B cell (primary cell): Measurements from ENCODE around the gene ZACN. TPM values are rescaled to one million over a fixed set of nuclear protein-coding genes. Genes with fewer than 3 reads are reported as not detected.

ENCODE experiments used
- ATAC-seq: fragments of 200-7000 bp; cut with Tn5 transposase; one replicate; pipeline ENCODE4 v1.10.0; 2021; ENCODE audit warnings: low read depth, mild to moderate bottlenecking, moderate number of reproducible peaks, moderate library complexity
- CTCF ChIA-PET: fragments of 350-600 bp; sonication (Branson Sonifier 250); formaldehyde crosslinking; loops from one replicate; lab custom pipeline; 2021; ENCODE audit warnings: antibody characterized with exemption, inconsistent platforms; lab: Charles Lee
- POLR2A ChIA-PET: fragments of 350-600 bp; sonication (Branson Sonifier 250); formaldehyde crosslinking; loops from one replicate; lab custom pipeline; 2021; ENCODE audit warnings: antibody characterized with exemption; lab: Charles Lee
- DNase-seq: peaks from one replicate; pipeline ENCODE4 v3.0.0; 2013
- H2AFZ ChIP-seq: 2 replicates; pipeline ENCODE4 v1.6.1; 2012; ENCODE audit warnings: mild to moderate bottlenecking, low read depth, low read length; ENCODE audit not compliant: insufficient read depth, poor library complexity, severe bottlenecking
- H3K27ac ChIP-seq, 2 donors: 1 replicate in 1 of 2; 2 replicates in 1 of 2; pipeline ENCODE4 v1.5.1; 2012 to 2013; ENCODE audit warnings: low read length in 2 of 2, mild to moderate bottlenecking in 2 of 2, moderate library complexity in 1 of 2
- H3K27me3 ChIP-seq, 4 experiments: fragments of 200-600 bp in 1 of 4; sonication (generic) in 1 of 4; replicated peaks in 1 of 4; 1 replicate in 2 of 4; 2 replicates in 2 of 4; pipeline versions ENCODE4 v1.6.1 to v1.7.0; 2013 to 2016; ENCODE audit warnings: low read length in 3 of 4, mild to moderate bottlenecking in 2 of 4, mixed read lengths in 1 of 4, moderate library complexity in 1 of 4; ENCODE audit not compliant: insufficient read depth in 4 of 4, control insufficient read depth in 3 of 4; ENCODE audit errors: control extremely low read depth in 1 of 4
- H3K36me3 ChIP-seq, 2 experiments: replicated peaks in 1 of 2; 1 replicate in 1 of 2; 2 replicates in 1 of 2; pipeline versions ENCODE4 v1.6.1 to v1.7.1; 2013; ENCODE audit warnings: low read length in 1 of 2; ENCODE audit not compliant: insufficient read depth in 2 of 2, control insufficient read depth in 1 of 2; ENCODE audit errors: control extremely low read depth in 1 of 2, extremely low read depth in 1 of 2
- H3K4me1 ChIP-seq, 2 donors: fragments of 200-600 bp in 1 of 2; sonication (generic) in 1 of 2; 1 replicate in 1 of 2; 2 replicates in 1 of 2; pipeline versions ENCODE4 v1.5.1 to v1.6.1; 2013 to 2017; ENCODE audit warnings: low read length in 2 of 2; ENCODE audit not compliant: control insufficient read depth in 2 of 2, insufficient read depth in 2 of 2
- H3K4me2 ChIP-seq: replicated peaks from 2 replicates; pipeline ENCODE3; 2012; ENCODE audit warnings: mild to moderate bottlenecking, low read depth, low read length; ENCODE audit not compliant: poor library complexity, severe bottlenecking
- H3K4me3 ChIP-seq, 5 experiments: fragments of 200-600 bp in 1 of 5; sonication (generic) in 1 of 5; 1 replicate in 3 of 5; 2 replicates in 2 of 5; pipeline versions ENCODE4 v1.5.1 to v1.7.0; 2011 to 2016; ENCODE audit warnings: low read length in 4 of 5, mild to moderate bottlenecking in 4 of 5, low read depth in 2 of 5, control low read depth in 1 of 5, moderate library complexity in 1 of 5; ENCODE audit not compliant: insufficient read depth in 1 of 5; ENCODE audit errors: control extremely low read depth in 1 of 5, extremely low read depth in 1 of 5
- H3K79me2 ChIP-seq: fragments of 200-600 bp; sonication (generic); one replicate; pipeline ENCODE4 v1.6.0; 2016; ENCODE audit warnings: low read length; ENCODE audit not compliant: control insufficient read depth, insufficient read depth
- H3K9ac ChIP-seq: fragments of 200-600 bp; sonication (generic); 2 replicates; pipeline ENCODE4 v1.6.1; 2017; ENCODE audit warnings: mild to moderate bottlenecking, low read length, moderate library complexity
- H3K9me3 ChIP-seq, 3 donors: one replicate each; pipeline versions ENCODE4 v1.6.1 to v1.7.1; 2013; ENCODE audit warnings: low read length in 2 of 3; ENCODE audit not compliant: control insufficient read depth in 2 of 3, insufficient read depth in 1 of 3; ENCODE audit errors: control extremely low read depth in 1 of 3
- H4K20me1 ChIP-seq: 2 replicates; pipeline ENCODE4 v1.6.0; 2012; ENCODE audit warnings: mild to moderate bottlenecking, low read length; ENCODE audit not compliant: insufficient read depth, control insufficient read depth, poor library complexity, severe bottlenecking
- H3K27ac Mint-ChIP-seq: one replicate; pipeline ENCODE4 v1.8.0; 2021; ENCODE audit warnings: mixed read lengths
- H3K27me3 Mint-ChIP-seq: one replicate; pipeline ENCODE4 v1.8.0; 2021; ENCODE audit warnings: mixed read lengths
- H3K4me1 Mint-ChIP-seq: one replicate; pipeline ENCODE4 v1.8.0; 2021; ENCODE audit warnings: mixed read lengths
- H3K4me3 Mint-ChIP-seq: one replicate; pipeline ENCODE4 v1.8.0; 2021; ENCODE audit warnings: mixed read lengths
- H3K9me3 Mint-ChIP-seq: one replicate; pipeline ENCODE4 v1.8.0; 2022; ENCODE audit warnings: mixed read lengths; ENCODE audit not compliant: insufficient read depth
- EZH2 ChIP-seq: IDR thresholded peaks from 2 replicates; pipeline ENCODE4 v1.6.1; 2012; ENCODE audit warnings: borderline replicate concordance, low read depth, mild to moderate bottlenecking, moderate library complexity, low read length; ENCODE audit not compliant: insufficient read depth, poor library complexity, severe bottlenecking
- WGBS: methylation state at CpG from one replicate; pipeline ENCODE4 v1.1.5; 2013; ENCODE audit warnings: missing lambda C conversion rate; ENCODE audit not compliant: insufficient coverage; 5-methylcytosine and 5-hydroxymethylcytosine counted together
- intact Hi-C: fragments of 100-400 bp; cut with micrococcal nuclease; formaldehyde crosslinking; loops from one replicate; pipeline ENCODE4 v1.10.0; 2022
- polyA minus RNA-seq: library from RNA; depleted of rRNA, polyadenylated mRNA; stranded (reverse); fragments of >200 nt; gene quantifications from 2 replicates; pipeline ENCODE4 v1.2.3, GENCODE V29; 2012
- polyA plus RNA-seq: library from polyadenylated mRNA; depleted of rRNA; stranded (reverse); fragments of >200 nt; gene quantifications from 2 replicates; pipeline ENCODE4 v1.2.3, GENCODE V29; 2012
- total RNA-seq, 2 donors: library from RNA; stranded (reverse); fragments of 120-200 nt in 1 of 2; gene quantifications; 1 replicate in 1 of 2; 2 replicates in 1 of 2; pipeline versions ENCODE4 v1.2.3 to v1.2.4, GENCODE V29; 2013 to 2022
- TF ChIP-seq, protein P1 (sequence below): fragments of 200-600 bp; IDR thresholded peaks from one replicate; pipeline ENCODE4 v1.8.0; 2022; ENCODE audit warnings: antibody characterized with exemption, mild to moderate bottlenecking

The ZACN gene
- total RNA-seq (0.37 and 0.53 TPM in 2 replicates), polyA plus RNA-seq (0.35 and 0.45 TPM in 2 replicates), polyA minus RNA-seq (0.21 TPM in 1 of 2 replicates, not detected in the other)
- 0.09 TPM for total RNA-seq (2013)

DNA sequence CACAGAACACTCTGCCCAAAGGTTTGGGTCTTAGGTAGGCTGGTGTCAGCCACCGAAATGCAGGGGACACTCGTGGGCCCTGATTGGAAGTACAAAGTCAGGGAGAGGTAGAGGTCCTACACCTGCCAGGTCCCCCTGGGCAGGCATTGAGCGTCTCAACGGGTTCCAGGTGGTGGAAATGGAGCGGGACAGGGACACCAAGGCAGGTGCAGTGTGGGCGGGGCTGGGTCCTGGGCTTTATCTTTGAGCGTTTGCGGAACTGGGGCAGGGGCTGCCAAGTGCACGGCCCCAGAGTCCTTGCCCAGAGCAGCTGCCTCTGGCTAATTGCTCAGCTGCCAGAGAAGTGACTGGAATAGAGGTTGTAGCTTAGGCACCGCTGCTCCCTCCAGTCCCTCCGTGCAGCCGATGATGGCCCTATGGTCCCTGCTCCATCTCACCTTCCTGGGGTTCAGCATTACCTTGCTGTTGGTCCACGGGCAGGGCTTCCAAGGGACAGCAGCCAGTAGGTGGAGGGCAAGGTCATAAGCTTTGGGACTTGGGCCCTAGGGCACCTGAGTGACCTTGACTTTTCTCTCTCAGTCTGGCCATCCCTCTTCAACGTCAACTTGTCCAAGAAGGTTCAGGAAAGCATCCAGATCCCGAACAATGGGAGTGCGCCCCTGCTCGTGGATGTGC is at the start of gene ZACN:
Gene ZACN (plus strand): TSS at position 323 of the 675 bp plus-strand sequence. CDS start 83 bp downstream, at position 406.
- Histone ChIP-seq H3K4me3 (no peak within 1 kb of the TSS), H3K9me3 (peaks cover 0 to 21% (median 0%) of the 10 kb centered on the region in 3 donors), H3K27me3 (peaks cover 0 to 58% (median 44%) of the 10 kb centered on the region in 4 experiments), H3K9ac (no peak within 1 kb of the TSS), H3K79me2 (no peaks in the 10 kb centered on the region), H3K4me2 (peak within 1 kb of the TSS; percentile 7), H3K36me3 (peaks cover 0 to 11% of the 10 kb centered on the region in 2 experiments), H2AFZ (no peak within 1 kb of the TSS), H3K27ac (no peak within 1 kb of the TSS), H4K20me1 (no peaks in the 10 kb centered on the region), H3K4me1 (peaks cover 51 to 52% of the 10 kb centered on the region in 2 donors)
- no peaks in the 10 kb centered on the region for H3K9me3 Mint-ChIP-seq
- no peak within 1 kb of the TSS for H3K27ac Mint-ChIP-seq
- intact Hi-C loops = no loop called here
- peaks cover 28% of the 10 kb centered on the region for H3K27me3 Mint-ChIP-seq
- TF ChIP-seq, protein P1, sequence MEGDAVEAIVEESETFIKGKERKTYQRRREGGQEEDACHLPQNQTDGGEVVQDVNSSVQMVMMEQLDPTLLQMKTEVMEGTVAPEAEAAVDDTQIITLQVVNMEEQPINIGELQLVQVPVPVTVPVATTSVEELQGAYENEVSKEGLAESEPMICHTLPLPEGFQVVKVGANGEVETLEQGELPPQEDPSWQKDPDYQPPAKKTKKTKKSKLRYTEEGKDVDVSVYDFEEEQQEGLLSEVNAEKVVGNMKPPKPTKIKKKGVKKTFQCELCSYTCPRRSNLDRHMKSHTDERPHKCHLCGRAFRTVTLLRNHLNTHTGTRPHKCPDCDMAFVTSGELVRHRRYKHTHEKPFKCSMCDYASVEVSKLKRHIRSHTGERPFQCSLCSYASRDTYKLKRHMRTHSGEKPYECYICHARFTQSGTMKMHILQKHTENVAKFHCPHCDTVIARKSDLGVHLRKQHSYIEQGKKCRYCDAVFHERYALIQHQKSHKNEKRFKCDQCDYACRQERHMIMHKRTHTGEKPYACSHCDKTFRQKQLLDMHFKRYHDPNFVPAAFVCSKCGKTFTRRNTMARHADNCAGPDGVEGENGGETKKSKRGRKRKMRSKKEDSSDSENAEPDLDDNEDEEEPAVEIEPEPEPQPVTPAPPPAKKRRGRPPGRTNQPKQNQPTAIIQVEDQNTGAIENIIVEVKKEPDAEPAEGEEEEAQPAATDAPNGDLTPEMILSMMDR = no peak
- no peak for TF ChIP-seq EZH2
- ChIA-PET POLR2A (no interaction called here), CTCF (interaction anchor here (1.2 to 1.9 kb wide), 2 partner anchors 24 to 27 kb away, joined by 3 to 6 read pairs; partner anchors contain the start of gene EXOC7)
- 75% methylated on average over 16 of the region's 17 CpGs for WGBS
- peaks cover 42% of the 10 kb centered on the region for H3K4me1 Mint-ChIP-seq
- DNase-seq (no peak), ATAC-seq (no peak)
- no peak within 1 kb of the TSS for H3K4me3 Mint-ChIP-seq
